Ovary (tissue), 3 donors: ENCODE results near the gene SNX27.

Experiments
- POLR2A ChIP-seq: fragments of 450-650 bp; IDR thresholded peaks from one replicate; pipeline ENCODE4 v1.6.1; 2017; ENCODE audit warnings: antibody characterized with exemption, mild to moderate bottlenecking, moderate library complexity
- TF ChIP-seq, protein P1 (sequence below), 3 donors: fragments of 450-650 bp in 2 of 3; fragments of 200-600 bp in 1 of 3; IDR thresholded peaks; one replicate each; pipeline versions ENCODE4 v1.5.1 to v1.8.0; 2016 to 2022; ENCODE audit warnings: antibody characterized with exemption in 3 of 3, mild to moderate bottlenecking in 1 of 3
- donor health status: DM: no; HTN: no; CAD: no.

GRCh38 chr1:151562661-151563060 is 49.2 kb upstream of the SNX27 start:
- TF ChIP-seq, protein P1, sequence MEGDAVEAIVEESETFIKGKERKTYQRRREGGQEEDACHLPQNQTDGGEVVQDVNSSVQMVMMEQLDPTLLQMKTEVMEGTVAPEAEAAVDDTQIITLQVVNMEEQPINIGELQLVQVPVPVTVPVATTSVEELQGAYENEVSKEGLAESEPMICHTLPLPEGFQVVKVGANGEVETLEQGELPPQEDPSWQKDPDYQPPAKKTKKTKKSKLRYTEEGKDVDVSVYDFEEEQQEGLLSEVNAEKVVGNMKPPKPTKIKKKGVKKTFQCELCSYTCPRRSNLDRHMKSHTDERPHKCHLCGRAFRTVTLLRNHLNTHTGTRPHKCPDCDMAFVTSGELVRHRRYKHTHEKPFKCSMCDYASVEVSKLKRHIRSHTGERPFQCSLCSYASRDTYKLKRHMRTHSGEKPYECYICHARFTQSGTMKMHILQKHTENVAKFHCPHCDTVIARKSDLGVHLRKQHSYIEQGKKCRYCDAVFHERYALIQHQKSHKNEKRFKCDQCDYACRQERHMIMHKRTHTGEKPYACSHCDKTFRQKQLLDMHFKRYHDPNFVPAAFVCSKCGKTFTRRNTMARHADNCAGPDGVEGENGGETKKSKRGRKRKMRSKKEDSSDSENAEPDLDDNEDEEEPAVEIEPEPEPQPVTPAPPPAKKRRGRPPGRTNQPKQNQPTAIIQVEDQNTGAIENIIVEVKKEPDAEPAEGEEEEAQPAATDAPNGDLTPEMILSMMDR (IDR thresholded peaks at IDR 0.05) = no peak
- TF ChIP-seq POLR2A = no peak
